ENCODE measurements around the gene ZIC3. TPM values are rescaled to one million over a fixed set of nuclear protein-coding genes. Genes with fewer than 3 reads are reported as not detected.
A peak's percentile ranks its signal among the peaks of the same experiment; 100 is the strongest.

The ZIC3 gene
- total RNA-seq, 1 experiment from 2014 or later, result 8.9 TPM

DNA sequence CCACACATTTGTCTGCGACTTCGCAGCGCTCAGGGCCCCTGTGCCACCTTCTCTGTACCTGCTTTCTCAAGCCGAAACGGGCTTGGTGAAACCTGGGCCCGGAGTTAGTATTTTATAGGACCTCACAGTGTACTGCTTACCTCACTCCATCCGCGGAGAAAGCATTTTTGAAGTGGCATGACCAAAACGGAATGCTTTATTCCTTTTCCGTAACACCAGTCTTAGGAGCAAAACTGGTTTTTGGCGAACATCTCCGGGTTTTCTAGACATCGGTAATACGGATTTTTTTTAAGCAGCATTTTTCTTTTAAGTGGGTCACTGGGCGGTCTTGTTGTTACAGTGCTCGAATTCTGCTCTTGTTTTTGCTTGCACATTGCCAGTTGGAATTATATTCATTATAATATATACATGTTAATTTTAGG is 3.6 kb downstream of the ZIC3 start:
- H3K4me3 ChIP-seq (ENCODE audit: low read depth, low read length, poor library complexity, severe bottlenecking), result peak overlapping the region; percentile 58

DNA sequence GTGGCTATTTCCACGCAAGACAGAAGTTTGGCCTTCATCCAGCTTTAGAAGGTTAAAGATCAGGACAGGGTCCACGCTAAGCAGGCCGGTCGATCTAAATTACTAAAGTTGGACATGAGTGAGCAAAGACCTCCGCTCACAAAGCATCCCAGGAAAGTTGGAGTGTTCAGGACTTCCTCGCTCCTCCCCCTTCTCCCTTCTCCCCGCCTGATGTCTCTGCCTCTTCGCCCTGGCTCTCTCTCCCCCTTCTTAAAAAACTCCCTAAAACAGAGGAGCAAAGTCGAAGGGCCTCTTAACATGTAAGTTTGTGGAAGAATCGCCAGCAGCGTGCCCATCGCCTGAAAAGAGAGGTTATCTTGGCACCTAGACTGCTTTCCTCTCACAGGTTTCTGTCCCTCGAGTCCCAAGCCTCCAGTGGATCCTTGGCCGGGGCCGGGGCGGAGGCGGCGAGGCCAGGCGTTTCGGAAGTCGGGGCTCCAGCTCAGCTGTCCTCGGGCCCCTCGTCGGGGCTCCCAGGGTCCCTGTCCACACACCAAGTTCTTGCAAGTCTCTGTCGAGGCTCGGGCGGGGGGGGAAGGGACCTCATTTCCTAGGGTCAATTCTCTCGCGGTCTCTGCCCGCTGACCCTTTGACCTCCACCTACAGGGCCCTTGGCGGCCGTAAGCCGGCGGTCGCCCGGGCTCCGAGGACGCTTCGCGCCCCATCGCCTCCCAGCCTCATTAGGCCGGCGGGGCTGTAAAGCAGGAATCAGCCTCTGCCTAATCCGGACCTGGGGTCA is 7.6 kb downstream of the ZIC3 start:
- H3K27me3 ChIP-seq (replicated peaks; ENCODE audit: insufficient read depth, low read depth, low read length, poor library complexity), result no peaks in the 10 kb centered on the region
- no TSS peak for BruUV-seq (replicated peaks)
- no peaks in the 10 kb centered on the region for H3K9me3 ChIP-seq (ENCODE audit: low read depth, low read length, poor library complexity, severe bottlenecking)
- H3K4me3 ChIP-seq (ENCODE audit: low read depth, low read length, poor library complexity, severe bottlenecking), result peak overlapping the region; percentile 19
- no peaks in the 10 kb centered on the region for H3K4me1 ChIP-seq (ENCODE audit: insufficient read depth, low read length, poor library complexity, severe bottlenecking)
- TF ChIP-seq, protein P1, sequence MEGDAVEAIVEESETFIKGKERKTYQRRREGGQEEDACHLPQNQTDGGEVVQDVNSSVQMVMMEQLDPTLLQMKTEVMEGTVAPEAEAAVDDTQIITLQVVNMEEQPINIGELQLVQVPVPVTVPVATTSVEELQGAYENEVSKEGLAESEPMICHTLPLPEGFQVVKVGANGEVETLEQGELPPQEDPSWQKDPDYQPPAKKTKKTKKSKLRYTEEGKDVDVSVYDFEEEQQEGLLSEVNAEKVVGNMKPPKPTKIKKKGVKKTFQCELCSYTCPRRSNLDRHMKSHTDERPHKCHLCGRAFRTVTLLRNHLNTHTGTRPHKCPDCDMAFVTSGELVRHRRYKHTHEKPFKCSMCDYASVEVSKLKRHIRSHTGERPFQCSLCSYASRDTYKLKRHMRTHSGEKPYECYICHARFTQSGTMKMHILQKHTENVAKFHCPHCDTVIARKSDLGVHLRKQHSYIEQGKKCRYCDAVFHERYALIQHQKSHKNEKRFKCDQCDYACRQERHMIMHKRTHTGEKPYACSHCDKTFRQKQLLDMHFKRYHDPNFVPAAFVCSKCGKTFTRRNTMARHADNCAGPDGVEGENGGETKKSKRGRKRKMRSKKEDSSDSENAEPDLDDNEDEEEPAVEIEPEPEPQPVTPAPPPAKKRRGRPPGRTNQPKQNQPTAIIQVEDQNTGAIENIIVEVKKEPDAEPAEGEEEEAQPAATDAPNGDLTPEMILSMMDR (conservative IDR thresholded peaks at IDR 0.05; ENCODE audit: low read depth, low read length), result no peak
- no peak for TF ChIP-seq EZH2 (IDR thresholded peaks at IDR 0.05; ENCODE audit: borderline replicate concordance, low read depth, low read length, poor library complexity, severe bottlenecking)
- H3K27ac ChIP-seq (ENCODE audit: low read depth, low read length, poor library complexity, severe bottlenecking), result no peak overlapping the region
- CTCF ChIA-PET, result no interaction called here
- peaks cover 10% of the 10 kb centered on the region for H3K36me3 ChIP-seq (ENCODE audit: insufficient read depth, low read length, poor library complexity, severe bottlenecking)
- no peak for DNase-seq (ENCODE audit: low spot score)
- intact Hi-C loops (cut with micrococcal nuclease; ENCODE audit: unreplicated experiment), result no loop called here
- POLR2A ChIA-PET (ENCODE audit: low non-redundant PET), result no interaction called here

More for the DNA sequence above, 3.6 kb downstream of the ZIC3 start:
- DNase-seq (ENCODE audit: low spot score), result no peak
- ChIA-PET POLR2A (ENCODE audit: low non-redundant PET) (no interaction called here), CTCF (no interaction called here)
- intact Hi-C loops (cut with micrococcal nuclease; ENCODE audit: unreplicated experiment), result loop anchor here (5.0 kb wide), 1 partner anchor 142 kb away; no protein-coding TSS in a partner anchor
- Histone ChIP-seq H3K4me1 (ENCODE audit: insufficient read depth, low read length, poor library complexity, severe bottlenecking) (peaks cover 8% of the 10 kb centered on the region), H3K36me3 (ENCODE audit: insufficient read depth, low read length, poor library complexity, severe bottlenecking) (peaks cover 10% of the 10 kb centered on the region), H3K27ac (ENCODE audit: low read depth, low read length, poor library complexity, severe bottlenecking) (no peak overlapping the region), H3K27me3 (replicated peaks; ENCODE audit: insufficient read depth, low read depth, low read length, poor library complexity) (no peaks in the 10 kb centered on the region), H3K9me3 (ENCODE audit: low read depth, low read length, poor library complexity, severe bottlenecking) (no peaks in the 10 kb centered on the region)
- TF ChIP-seq, protein P1 (conservative IDR thresholded peaks at IDR 0.05; ENCODE audit: low read depth, low read length), result no peak
- TF ChIP-seq EZH2 (IDR thresholded peaks at IDR 0.05; ENCODE audit: borderline replicate concordance, low read depth, low read length, poor library complexity, severe bottlenecking), result no peak
- no TSS peak for BruUV-seq (replicated peaks)

DNA sequence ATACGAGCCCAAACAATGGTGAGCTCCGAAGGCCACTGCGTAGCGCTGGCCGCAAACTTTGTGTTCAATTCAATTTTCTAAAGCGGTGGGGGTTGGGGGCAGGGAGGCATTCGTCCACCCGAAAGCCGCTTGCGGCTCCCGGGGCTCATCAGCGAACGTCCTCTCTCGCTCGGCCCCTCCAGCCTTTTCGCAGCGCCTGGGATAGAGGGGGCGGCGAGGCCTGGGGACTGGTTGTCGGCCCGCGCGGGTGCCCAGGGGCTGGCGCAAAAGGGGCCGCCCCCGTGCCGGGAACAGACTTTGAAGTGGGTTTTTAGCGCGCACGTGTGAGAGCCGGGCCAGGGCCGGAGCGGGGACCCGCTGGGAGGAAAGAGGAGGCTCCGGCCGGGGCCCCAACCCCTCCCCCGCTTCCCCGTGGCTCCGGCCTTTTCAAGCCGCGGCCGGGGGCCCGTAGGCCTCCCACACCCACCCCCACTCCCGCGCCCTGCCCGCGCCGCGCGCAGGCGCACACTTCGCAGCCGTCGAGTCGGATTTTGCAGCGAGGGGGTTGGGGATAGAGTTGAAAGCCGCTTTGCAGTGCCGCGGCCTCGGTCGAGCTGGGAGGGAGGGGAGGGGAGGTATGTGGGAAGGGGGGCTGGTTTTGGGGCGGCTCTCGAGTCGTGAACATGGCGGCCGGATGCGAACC is 8.3 kb downstream of the ZIC3 start:
- ChIA-PET CTCF (no interaction called here), POLR2A (ENCODE audit: low non-redundant PET) (no interaction called here)
- no peak for DNase-seq (ENCODE audit: low spot score)
- intact Hi-C loops (cut with micrococcal nuclease; ENCODE audit: unreplicated experiment), result no loop called here
- Histone ChIP-seq H3K27ac (ENCODE audit: low read depth, low read length, poor library complexity, severe bottlenecking) (peak overlapping the region; percentile 21), H3K4me1 (ENCODE audit: insufficient read depth, low read length, poor library complexity, severe bottlenecking) (no peaks in the 10 kb centered on the region), H3K9me3 (ENCODE audit: low read depth, low read length, poor library complexity, severe bottlenecking) (no peaks in the 10 kb centered on the region), H3K27me3 (replicated peaks; ENCODE audit: insufficient read depth, low read depth, low read length, poor library complexity) (no peaks in the 10 kb centered on the region), H3K4me3 (ENCODE audit: low read depth, low read length, poor library complexity, severe bottlenecking) (peak overlapping the region; percentile 19), H3K36me3 (ENCODE audit: insufficient read depth, low read length, poor library complexity, severe bottlenecking) (peaks cover 10% of the 10 kb centered on the region)
- BruUV-seq (replicated peaks), result no TSS peak
- TF ChIP-seq, protein P1 (conservative IDR thresholded peaks at IDR 0.05; ENCODE audit: low read depth, low read length), result no peak
- TF ChIP-seq EZH2 (IDR thresholded peaks at IDR 0.05; ENCODE audit: borderline replicate concordance, low read depth, low read length, poor library complexity, severe bottlenecking), result no peak
